ENCODE measurements around the gene PLCH2. TPM values are rescaled to one million over a fixed set of nuclear protein-coding genes. Genes with fewer than 3 reads are reported as not detected.

The PLCH2 gene
- total RNA-seq, 1 experiment from 2014 or later = 123 TPM

DNA sequence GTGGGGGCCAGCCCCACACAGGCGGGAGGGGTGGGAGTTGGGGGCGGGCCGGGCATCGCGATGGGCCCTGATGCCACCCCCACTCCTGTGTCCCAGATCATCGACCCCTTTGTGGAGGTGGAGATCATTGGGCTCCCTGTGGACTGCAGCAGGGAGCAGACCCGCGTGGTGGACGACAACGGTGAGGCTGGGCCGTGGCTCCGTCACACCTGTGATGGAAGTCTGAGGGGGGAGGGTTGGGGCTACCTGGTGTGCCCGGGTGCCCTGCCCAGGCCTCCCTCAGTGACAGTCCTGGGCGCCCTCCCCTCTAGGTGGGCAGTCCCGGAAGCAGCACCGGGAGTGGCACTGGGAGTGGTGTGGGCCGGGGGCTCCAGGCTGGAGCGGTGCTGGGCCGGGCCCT lies 22.6 kb downstream of the PLCH2 start:
- Mint-ChIP-seq H3K4me1 (ENCODE audit: insufficient read depth, unreplicated experiment) (peaks cover 18% of the 10 kb centered on the region), H3K4me3 (ENCODE audit: unreplicated experiment) (no peak overlapping the region), H3K36me3 (ENCODE audit: insufficient read depth, unreplicated experiment) (peaks cover 18% of the 10 kb centered on the region), H3K27me3 (ENCODE audit: insufficient read depth, unreplicated experiment) (no peaks in the 10 kb centered on the region), H3K9me3 (ENCODE audit: unreplicated experiment) (no peaks in the 10 kb centered on the region), H3K27ac (ENCODE audit: low read depth, unreplicated experiment) (no peak overlapping the region)
- ChIA-PET POLR2A (no interaction called here), CTCF (no interaction called here)
- intact Hi-C loops (cut with micrococcal nuclease) = no loop called here
- no peak for DNase-seq (ENCODE audit: unreplicated experiment)
- no peak for TF ChIP-seq CTCF (IDR thresholded peaks at IDR 0.05; ENCODE audit: unreplicated experiment)
- no TSS peak for BruUV-seq (replicated peaks)

GRCh38 chr1:2499260-2499659 lies 23.2 kb downstream of the PLCH2 start:
- ChIA-PET POLR2A (no interaction called here), CTCF (no interaction called here)
- Mint-ChIP-seq H3K27ac (ENCODE audit: low read depth, unreplicated experiment) (no peak overlapping the region), H3K4me3 (ENCODE audit: unreplicated experiment) (no peak overlapping the region), H3K36me3 (ENCODE audit: insufficient read depth, unreplicated experiment) (peaks cover 18% of the 10 kb centered on the region), H3K4me1 (ENCODE audit: insufficient read depth, unreplicated experiment) (peaks cover 12% of the 10 kb centered on the region), H3K9me3 (ENCODE audit: unreplicated experiment) (no peaks in the 10 kb centered on the region), H3K27me3 (ENCODE audit: insufficient read depth, unreplicated experiment) (no peaks in the 10 kb centered on the region)
- no TSS peak for BruUV-seq (replicated peaks)
- intact Hi-C loops (cut with micrococcal nuclease) = no loop called here
- DNase-seq (ENCODE audit: unreplicated experiment) = no peak
- no peak for TF ChIP-seq CTCF (IDR thresholded peaks at IDR 0.05; ENCODE audit: unreplicated experiment)

GRCh38 chr1:2499986-2500596 lies 24.0 kb downstream of the PLCH2 start:
- H3K9me3 Mint-ChIP-seq (ENCODE audit: unreplicated experiment) = no peaks in the 10 kb centered on the region
- intact Hi-C loops (cut with micrococcal nuclease) = no loop called here
- peaks cover 21% of the 10 kb centered on the region for H3K36me3 Mint-ChIP-seq (ENCODE audit: insufficient read depth, unreplicated experiment)
- peaks cover 8% of the 10 kb centered on the region for H3K4me1 Mint-ChIP-seq (ENCODE audit: insufficient read depth, unreplicated experiment)
- ChIA-PET CTCF (interaction anchor here (0.6 kb wide), 1 partner anchor 75 kb away, joined by 3 read pairs; no protein-coding TSS in a partner anchor), POLR2A (interaction anchor here (0.8 kb wide), 1 partner anchor 26 kb away, joined by 3 read pairs; the partner anchor contains the start of gene PANK4)
- H3K4me3 Mint-ChIP-seq (ENCODE audit: unreplicated experiment) = no peak overlapping the region
- no peak for TF ChIP-seq CTCF (IDR thresholded peaks at IDR 0.05; ENCODE audit: unreplicated experiment)
- BruUV-seq (replicated peaks) = no TSS peak
- H3K27ac Mint-ChIP-seq (ENCODE audit: low read depth, unreplicated experiment) = no peak overlapping the region
- no peaks in the 10 kb centered on the region for H3K27me3 Mint-ChIP-seq (ENCODE audit: insufficient read depth, unreplicated experiment)
- DNase-seq (ENCODE audit: unreplicated experiment) = no peak

DNA sequence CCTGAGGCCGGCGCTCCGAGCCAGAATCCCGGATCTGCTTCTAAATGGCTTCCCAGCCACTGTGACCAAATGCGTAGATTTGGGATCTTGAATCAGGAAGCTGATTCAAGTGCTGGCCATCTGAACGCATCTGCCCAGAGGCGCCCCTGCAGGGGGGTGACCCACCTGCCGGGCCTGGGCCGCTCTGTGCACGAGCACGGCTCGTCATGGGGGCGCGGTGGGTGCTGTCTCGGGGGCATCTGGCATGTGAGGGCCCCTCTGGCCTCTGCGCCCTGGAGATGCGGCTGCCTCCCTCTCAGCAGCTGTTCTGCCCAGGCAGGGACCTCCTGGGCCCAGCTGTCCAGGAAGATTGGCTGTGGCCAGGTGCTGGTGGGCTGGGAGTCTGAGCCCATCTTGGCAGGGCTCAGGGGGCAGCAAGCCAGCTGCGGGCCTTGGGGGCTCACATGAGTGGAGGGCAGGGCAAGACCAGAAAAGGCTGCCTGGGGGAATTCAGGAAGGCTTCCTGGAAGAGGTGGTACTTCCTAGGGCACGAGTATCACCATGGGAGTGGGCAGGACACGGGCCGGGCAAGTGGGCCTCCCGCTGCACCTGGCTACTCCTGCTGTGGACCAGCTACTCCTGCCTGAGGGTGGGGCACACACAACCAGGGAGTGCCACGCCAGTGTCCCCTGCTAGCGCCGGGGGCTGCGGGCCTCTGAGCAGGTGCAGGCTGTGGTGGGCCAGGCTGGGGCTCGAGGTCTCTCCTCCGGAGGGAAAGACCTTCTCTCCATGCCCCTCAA lies 25.1 kb downstream of the PLCH2 start:
- intact Hi-C loops (cut with micrococcal nuclease) = no loop called here
- Mint-ChIP-seq H3K9me3 (ENCODE audit: unreplicated experiment) (no peaks in the 10 kb centered on the region), H3K4me3 (ENCODE audit: unreplicated experiment) (no peak overlapping the region), H3K27ac (ENCODE audit: low read depth, unreplicated experiment) (no peak overlapping the region), H3K4me1 (ENCODE audit: insufficient read depth, unreplicated experiment) (peaks cover 8% of the 10 kb centered on the region), H3K27me3 (ENCODE audit: insufficient read depth, unreplicated experiment) (no peaks in the 10 kb centered on the region), H3K36me3 (ENCODE audit: insufficient read depth, unreplicated experiment) (peaks cover 20% of the 10 kb centered on the region)
- CTCF ChIA-PET = interaction anchor here (0.5 kb wide), 1 partner anchor 68 kb away, joined by 3 read pairs; no protein-coding TSS in a partner anchor
- POLR2A ChIA-PET = interaction anchor here (0.8 kb wide), 1 partner anchor 25 kb away, joined by 3 read pairs; the partner anchor contains the start of gene PANK4
- no peak for TF ChIP-seq CTCF (IDR thresholded peaks at IDR 0.05; ENCODE audit: unreplicated experiment)
- no TSS peak for BruUV-seq (replicated peaks)
- no peak for DNase-seq (ENCODE audit: unreplicated experiment)

Data from MCF 10A (cell line).